ENCODE measurements around the gene GRIN2D.

GRCh38 chr19:48433337-48433736, 39.9 kb downstream of the GRIN2D start:
- no peak for TF ChIP-seq EP300 (IDR thresholded peaks at IDR 0.05)
- TF ChIP-seq POLR2A (IDR thresholded peaks at IDR 0.05): no peak
